Right atrium auricular region (tissue), 2 donors: ENCODE results near the gene P2RX2. TPM values are rescaled to one million over a fixed set of nuclear protein-coding genes. Genes with fewer than 3 reads are reported as not detected.
A peak's percentile ranks its signal among the peaks of the same experiment; 100 is the strongest.

ENCODE experiments used
- DNase-seq: peaks from one replicate; pipeline ENCODE4 v3.0.0-alpha.2; 2019; ENCODE audit warnings: low spot score
- H3K27ac ChIP-seq, 2 donors: fragments of 200-600 bp; sonication (generic); 1 replicate in 1 of 2; 2 replicates in 1 of 2; pipeline ENCODE4 v1.5.1; 2016 to 2019
- H3K27me3 ChIP-seq, 2 donors: fragments of 200-600 bp; sonication (generic); one replicate each; pipeline versions ENCODE4 v1.5.1 to v1.6.0; 2017 to 2019
- H3K36me3 ChIP-seq: fragments of 200-600 bp; sonication (generic); one replicate; pipeline ENCODE4 v1.5.1; 2016
- H3K4me1 ChIP-seq, 2 donors: fragments of 200-600 bp; sonication (generic); one replicate each; pipeline versions ENCODE4 v1.5.1 to v1.6.0; 2017 to 2019
- H3K4me3 ChIP-seq, 2 donors: fragments of 200-600 bp; sonication (generic); 1 replicate in 1 of 2; 2 replicates in 1 of 2; pipeline ENCODE4 v1.5.1; 2017 to 2019; ENCODE audit warnings: mild to moderate bottlenecking in 1 of 2, moderate library complexity in 1 of 2
- H3K9me3 ChIP-seq, 2 donors: fragments of 200-600 bp; sonication (generic); one replicate each; pipeline ENCODE4 v1.5.1; 2019
- total RNA-seq, 2 donors: library from RNA; depleted of rRNA; stranded (reverse); fragments of >200 nt; gene quantifications; one replicate each; pipeline ENCODE4 v1.1.0, GENCODE V29; 2016
- TF ChIP-seq, protein P1 (sequence below), 2 donors: fragments of 200-600 bp; sonication (generic); IDR thresholded peaks; one replicate each; pipeline ENCODE4 v1.5.1; 2019; ENCODE audit warnings: antibody characterized with exemption in 2 of 2

The P2RX2 gene
- total RNA-seq, 2 donors from 2014 or later = not detected

DNA sequence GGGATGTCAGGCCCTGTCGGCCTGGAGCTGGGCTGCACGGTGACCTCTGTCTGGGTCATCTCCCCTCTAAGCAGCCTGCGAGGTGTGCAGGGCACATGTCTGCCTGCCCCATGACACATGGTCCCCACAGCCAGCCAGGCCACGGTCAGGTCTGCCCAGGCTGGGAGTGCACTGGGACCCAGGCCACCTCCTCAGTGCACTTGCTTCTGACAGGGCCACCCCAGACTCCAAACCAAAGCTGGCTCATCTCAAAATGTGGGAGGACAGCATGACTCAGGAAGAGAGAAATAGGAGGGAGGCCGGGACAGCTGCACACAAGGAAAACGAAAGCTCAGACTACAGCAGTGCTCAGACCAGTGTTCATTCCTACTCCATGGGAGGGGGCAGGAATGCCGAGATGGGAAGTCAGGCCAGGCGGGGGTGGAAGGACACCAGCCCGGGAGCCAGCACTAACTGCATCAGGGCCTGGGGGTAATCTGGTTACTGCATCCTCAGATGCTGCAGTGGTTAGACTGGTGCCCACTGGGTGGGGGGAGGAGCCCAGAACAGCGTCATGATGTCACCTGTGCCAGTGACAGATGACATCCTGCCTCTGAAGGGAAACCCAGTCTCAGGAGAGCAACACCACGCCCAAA is 4.0 kb downstream of the P2RX2 start:
- Histone ChIP-seq H3K27ac (no peak overlapping the region), H3K9me3 (peaks cover 0 to 5% of the 10 kb centered on the region in 2 donors), H3K4me1 (peaks cover 0 to 19% of the 10 kb centered on the region in 2 donors), H3K4me3 (peak overlapping the region in 1 of 2 donors; percentile 18), H3K36me3 (peaks cover 19% of the 10 kb centered on the region), H3K27me3 (peaks cover 14 to 20% of the 10 kb centered on the region in 2 donors)
- TF ChIP-seq, protein P1, sequence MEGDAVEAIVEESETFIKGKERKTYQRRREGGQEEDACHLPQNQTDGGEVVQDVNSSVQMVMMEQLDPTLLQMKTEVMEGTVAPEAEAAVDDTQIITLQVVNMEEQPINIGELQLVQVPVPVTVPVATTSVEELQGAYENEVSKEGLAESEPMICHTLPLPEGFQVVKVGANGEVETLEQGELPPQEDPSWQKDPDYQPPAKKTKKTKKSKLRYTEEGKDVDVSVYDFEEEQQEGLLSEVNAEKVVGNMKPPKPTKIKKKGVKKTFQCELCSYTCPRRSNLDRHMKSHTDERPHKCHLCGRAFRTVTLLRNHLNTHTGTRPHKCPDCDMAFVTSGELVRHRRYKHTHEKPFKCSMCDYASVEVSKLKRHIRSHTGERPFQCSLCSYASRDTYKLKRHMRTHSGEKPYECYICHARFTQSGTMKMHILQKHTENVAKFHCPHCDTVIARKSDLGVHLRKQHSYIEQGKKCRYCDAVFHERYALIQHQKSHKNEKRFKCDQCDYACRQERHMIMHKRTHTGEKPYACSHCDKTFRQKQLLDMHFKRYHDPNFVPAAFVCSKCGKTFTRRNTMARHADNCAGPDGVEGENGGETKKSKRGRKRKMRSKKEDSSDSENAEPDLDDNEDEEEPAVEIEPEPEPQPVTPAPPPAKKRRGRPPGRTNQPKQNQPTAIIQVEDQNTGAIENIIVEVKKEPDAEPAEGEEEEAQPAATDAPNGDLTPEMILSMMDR (IDR thresholded peaks at IDR 0.05) = no peak
- DNase-seq = no peak

DNA sequence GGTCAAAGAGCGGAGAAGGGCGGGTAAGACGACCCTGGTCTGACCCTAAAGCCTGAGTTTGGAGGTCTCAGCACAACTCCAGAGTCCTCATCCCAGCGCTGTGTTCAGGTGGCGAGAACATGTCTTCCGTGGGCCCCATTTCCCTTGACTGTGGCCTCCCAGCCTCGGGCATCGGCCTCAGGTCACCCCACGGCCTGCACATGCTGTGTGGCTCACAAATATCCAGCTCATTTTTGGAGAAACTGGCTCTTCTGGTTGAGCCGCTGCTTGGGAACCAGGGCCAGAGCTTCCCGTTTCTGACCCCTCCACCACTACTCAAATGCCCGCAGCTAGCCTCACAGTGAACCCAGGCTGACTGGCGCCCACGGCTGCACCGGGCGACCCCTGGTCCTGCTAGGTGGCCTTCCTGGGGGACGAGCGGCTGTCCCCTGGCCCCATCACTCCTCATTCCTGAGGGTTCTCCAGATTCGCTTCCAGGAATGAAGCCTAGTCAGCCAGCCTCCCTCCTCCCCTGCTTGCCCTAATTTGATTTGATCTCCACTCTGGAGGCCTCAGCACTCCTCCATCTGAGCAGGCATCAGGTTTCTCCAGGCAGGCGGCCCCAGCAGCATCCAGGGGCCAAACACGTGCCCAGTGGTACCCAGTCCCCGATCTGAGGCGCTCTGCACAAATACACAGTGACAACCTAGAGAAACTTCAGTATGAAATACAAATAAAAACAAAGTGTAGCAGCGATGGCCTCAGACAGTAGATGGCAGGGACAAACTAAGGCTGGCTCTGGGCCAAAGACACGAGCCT is 4.7 kb downstream of the P2RX2 start:
- H3K27me3 ChIP-seq = peaks cover 7 to 13% of the 10 kb centered on the region in 2 donors
- H3K9me3 ChIP-seq = no peaks in the 10 kb centered on the region
- no peak overlapping the region for H3K4me3 ChIP-seq
- TF ChIP-seq, protein P1 (IDR thresholded peaks at IDR 0.05) = no peak
- H3K27ac ChIP-seq = no peak overlapping the region
- peaks cover 0 to 16% of the 10 kb centered on the region in 2 donors for H3K4me1 ChIP-seq
- peaks cover 19% of the 10 kb centered on the region for H3K36me3 ChIP-seq
- no peak for DNase-seq

DNA sequence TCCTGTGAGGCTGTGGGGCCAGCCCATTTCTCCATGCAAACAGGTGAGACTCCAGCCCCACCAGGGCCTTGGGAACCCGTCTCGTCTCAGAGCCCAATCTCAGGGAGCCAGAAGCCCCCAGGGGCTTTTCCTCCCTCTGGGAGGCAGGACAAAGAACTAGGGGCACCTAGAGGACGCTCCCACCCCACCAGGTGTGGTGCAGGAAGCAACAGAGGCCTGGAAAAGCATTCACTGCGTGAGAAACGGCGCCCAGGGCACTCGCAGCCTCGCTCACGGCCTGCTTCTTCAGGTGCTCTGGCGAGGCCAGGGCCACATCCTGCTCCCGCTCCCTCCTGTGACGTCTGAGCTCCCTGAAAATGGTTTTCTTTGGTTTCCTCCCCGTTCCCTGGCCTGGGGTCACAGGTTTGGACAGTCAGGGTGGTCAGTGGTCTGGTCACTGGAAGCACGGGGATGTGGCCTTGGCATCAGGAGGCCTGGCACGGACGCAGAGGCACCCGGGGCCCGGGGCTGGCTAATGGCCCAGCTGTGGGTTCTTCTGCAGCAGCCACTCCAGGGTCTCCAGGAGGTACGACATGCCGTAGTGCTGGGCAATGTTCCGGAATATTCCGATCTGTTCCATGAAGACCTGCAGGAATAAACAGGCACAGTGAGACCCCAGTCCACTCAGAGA is 5.7 kb downstream of the P2RX2 start:
- Histone ChIP-seq H3K27ac (no peak overlapping the region), H3K27me3 (peaks cover 4 to 8% of the 10 kb centered on the region in 2 donors), H3K9me3 (no peaks in the 10 kb centered on the region), H3K36me3 (peaks cover 19% of the 10 kb centered on the region), H3K4me3 (no peak overlapping the region), H3K4me1 (peaks cover 0 to 14% of the 10 kb centered on the region in 2 donors)
- TF ChIP-seq, protein P1 (IDR thresholded peaks at IDR 0.05) = no peak
- DNase-seq = no peak

DNA sequence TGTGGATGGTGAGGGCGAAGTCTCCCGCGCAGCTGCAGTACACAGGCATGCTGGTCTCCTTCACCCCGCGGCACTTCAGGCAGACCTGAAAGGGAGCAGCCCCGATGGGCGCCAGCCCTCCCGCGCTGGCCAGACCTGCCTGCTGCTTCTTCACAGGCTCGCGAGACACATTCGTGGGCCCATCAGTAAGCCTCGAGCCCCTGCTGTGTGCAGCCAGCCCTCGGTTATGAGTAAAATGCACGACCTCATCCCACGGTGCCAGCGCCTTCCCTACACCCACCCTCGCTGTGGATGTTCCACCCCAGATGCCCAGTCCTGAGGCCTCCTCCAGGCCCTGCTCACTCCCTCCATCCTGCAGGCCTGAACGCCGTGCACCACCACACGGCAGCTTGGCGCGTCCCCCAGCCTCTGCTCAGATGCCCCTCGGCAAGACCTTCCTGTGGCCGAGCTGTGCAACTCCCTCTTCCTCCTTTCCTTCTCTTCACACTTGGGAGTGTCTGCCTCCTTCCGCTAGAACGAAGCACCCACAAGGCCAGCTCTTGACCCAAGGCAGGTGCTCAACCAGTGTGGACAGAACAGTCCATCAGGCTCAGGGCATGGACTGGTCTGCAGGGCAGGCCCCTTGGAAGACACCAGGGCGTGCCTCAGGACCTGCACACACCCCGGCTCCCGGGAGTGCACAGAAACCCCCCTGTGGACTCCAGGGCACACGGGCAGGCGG is 6.5 kb downstream of the P2RX2 start:
- DNase-seq = no peak
- TF ChIP-seq, protein P1 (IDR thresholded peaks at IDR 0.05) = no peak
- peaks cover 19% of the 10 kb centered on the region for H3K36me3 ChIP-seq
- H3K4me3 ChIP-seq = no peak overlapping the region
- peaks cover 0 to under 1% of the 10 kb centered on the region in 2 donors for H3K27me3 ChIP-seq
- H3K4me1 ChIP-seq = peaks cover 0 to 14% of the 10 kb centered on the region in 2 donors
- no peaks in the 10 kb centered on the region for H3K9me3 ChIP-seq
- no peak overlapping the region for H3K27ac ChIP-seq

DNA sequence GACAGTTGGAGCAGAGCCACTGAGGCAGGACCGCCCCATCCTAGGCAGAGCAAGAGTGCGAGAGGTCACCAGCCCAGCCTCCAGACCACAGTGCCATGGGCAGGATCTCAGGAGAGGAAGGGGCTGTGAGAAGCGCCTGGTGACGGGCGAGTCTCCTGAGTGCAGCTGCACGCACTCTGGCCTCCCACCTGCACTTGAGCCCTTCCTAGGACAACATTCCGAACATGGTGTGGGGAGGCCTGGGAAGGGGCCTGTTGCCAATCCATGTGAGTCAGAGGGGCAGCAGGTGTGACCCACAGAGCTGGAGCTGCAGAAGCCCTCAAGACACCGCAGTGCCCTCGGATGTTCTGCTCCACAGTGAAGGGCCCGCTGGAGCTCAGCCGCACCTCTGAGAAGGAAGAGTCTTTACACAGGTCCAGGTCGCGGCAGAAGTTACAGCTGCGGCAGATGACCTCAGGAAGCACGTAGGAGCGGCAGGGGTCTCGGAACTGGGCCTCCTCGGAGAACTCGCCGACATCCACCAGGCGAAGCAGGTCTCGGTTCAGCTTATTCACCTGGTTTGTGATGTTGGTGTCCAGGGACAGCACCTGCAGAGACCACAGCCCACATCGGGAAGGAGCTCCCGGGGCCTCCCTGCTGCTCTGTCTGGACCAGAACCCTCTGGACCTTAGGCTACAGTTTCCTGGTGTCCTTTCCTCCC is 7.3 kb downstream of the P2RX2 start:
- TF ChIP-seq, protein P1 (IDR thresholded peaks at IDR 0.05) = no peak
- Histone ChIP-seq H3K9me3 (no peaks in the 10 kb centered on the region), H3K27me3 (no peaks in the 10 kb centered on the region), H3K27ac (no peak overlapping the region), H3K4me1 (peaks cover 0 to 14% of the 10 kb centered on the region in 2 donors), H3K36me3 (peaks cover 20% of the 10 kb centered on the region), H3K4me3 (no peak overlapping the region)
- no peak for DNase-seq
